ENCODE data around the gene STMND1.
A peak's percentile ranks its signal among the peaks of the same experiment; 100 is the strongest.

STMND1 gene

DNA sequence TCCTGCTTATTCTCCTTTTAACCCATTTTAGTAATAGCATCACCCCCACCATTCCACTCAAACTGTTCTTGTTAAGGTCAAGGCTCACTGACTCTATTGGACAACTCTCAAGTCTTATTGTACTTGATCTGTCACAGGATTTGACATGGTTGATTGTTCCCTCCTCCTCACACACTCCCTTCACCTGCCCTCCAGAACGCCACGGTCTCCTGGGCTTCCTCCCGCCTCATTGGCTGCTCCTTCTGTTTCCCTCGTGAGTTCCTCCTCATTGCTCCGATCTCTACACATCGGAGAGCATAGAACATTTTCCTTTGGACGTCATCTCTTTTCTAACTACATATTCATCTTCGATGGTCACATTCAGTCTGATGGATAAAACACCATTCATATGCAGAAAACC lies 55.1 kb downstream of the STMND1 start:
- TF ChIP-seq CREB1 (IDR thresholded peaks at IDR 0.05; ENCODE audit: low read depth) (no peak), EGR1 (IDR thresholded peaks at IDR 0.05) (no peak), FOXM1 (IDR thresholded peaks at IDR 0.05; ENCODE audit: borderline replicate concordance, low read depth) (no peak), TEAD4 (IDR thresholded peaks at IDR 0.05) (no peak), MAX (IDR thresholded peaks at IDR 0.05) (no peak), EP300 (IDR thresholded peaks at IDR 0.05; ENCODE audit: borderline replicate concordance) (no peak), RAD21 (IDR thresholded peaks at IDR 0.05; ENCODE audit: low read depth) (no peak)

GRCh38 chr6:17157617-17158016 lies 55.8 kb downstream of the STMND1 start:
- TF ChIP-seq TEAD4 (IDR thresholded peaks at IDR 0.05) (no peak), CREB1 (IDR thresholded peaks at IDR 0.05; ENCODE audit: low read depth) (no peak), TCF12 (IDR thresholded peaks at IDR 0.05; ENCODE audit: low read depth) (no peak), NFIC (IDR thresholded peaks at IDR 0.05) (no peak), FOXM1 (IDR thresholded peaks at IDR 0.05; ENCODE audit: borderline replicate concordance, low read depth) (no peak), TAF1 (IDR thresholded peaks at IDR 0.05; ENCODE audit: low read depth) (no peak)
- TF ChIP-seq, protein P1, sequence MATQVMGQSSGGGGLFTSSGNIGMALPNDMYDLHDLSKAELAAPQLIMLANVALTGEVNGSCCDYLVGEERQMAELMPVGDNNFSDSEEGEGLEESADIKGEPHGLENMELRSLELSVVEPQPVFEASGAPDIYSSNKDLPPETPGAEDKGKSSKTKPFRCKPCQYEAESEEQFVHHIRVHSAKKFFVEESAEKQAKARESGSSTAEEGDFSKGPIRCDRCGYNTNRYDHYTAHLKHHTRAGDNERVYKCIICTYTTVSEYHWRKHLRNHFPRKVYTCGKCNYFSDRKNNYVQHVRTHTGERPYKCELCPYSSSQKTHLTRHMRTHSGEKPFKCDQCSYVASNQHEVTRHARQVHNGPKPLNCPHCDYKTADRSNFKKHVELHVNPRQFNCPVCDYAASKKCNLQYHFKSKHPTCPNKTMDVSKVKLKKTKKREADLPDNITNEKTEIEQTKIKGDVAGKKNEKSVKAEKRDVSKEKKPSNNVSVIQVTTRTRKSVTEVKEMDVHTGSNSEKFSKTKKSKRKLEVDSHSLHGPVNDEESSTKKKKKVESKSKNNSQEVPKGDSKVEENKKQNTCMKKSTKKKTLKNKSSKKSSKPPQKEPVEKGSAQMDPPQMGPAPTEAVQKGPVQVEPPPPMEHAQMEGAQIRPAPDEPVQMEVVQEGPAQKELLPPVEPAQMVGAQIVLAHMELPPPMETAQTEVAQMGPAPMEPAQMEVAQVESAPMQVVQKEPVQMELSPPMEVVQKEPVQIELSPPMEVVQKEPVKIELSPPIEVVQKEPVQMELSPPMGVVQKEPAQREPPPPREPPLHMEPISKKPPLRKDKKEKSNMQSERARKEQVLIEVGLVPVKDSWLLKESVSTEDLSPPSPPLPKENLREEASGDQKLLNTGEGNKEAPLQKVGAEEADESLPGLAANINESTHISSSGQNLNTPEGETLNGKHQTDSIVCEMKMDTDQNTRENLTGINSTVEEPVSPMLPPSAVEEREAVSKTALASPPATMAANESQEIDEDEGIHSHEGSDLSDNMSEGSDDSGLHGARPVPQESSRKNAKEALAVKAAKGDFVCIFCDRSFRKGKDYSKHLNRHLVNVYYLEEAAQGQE (IDR thresholded peaks at IDR 0.05; ENCODE audit: low read depth) = no peak

DNA sequence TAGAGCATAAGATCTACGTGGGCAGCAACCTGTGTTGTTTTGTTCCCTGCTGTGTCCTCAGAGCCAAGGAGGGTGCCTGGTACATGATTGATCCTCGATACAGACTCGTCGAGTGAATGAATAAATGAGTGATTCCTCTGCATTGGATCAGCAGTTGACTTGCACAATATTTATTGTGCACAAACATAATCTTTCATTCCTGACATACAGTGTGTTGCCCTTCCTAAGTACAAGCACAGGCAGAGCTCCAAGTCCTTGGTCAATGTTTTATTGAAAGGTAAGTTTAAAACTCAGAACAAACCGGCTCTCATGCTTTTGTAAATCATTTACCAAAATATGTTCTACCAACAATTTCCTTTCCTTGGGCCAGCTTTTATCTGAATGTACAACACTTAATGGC lies 57.4 kb downstream of the STMND1 start:
- no peak for TF ChIP-seq MAX (IDR thresholded peaks at IDR 0.05)

GRCh38 chr6:17161076-17161475 lies 59.2 kb downstream of the STMND1 start:
- no peak for TF ChIP-seq RAD21 (IDR thresholded peaks at IDR 0.05; ENCODE audit: low read depth)
- TF ChIP-seq YY1 (IDR thresholded peaks at IDR 0.05; ENCODE audit: low read depth) = no peak
- no peak for TF ChIP-seq EP300 (IDR thresholded peaks at IDR 0.05; ENCODE audit: borderline replicate concordance)
- TF ChIP-seq NFIC (IDR thresholded peaks at IDR 0.05) = no peak
- no peak for TF ChIP-seq TEAD4 (IDR thresholded peaks at IDR 0.05)
- TF ChIP-seq EGR1 (IDR thresholded peaks at IDR 0.05) = no peak
- TF ChIP-seq FOXM1 (IDR thresholded peaks at IDR 0.05; ENCODE audit: borderline replicate concordance, low read depth) = no peak

GRCh38 chr6:17165383-17165782 lies 63.5 kb downstream of the STMND1 start:
- TF ChIP-seq ZBTB7A (IDR thresholded peaks at IDR 0.05; ENCODE audit: low read depth) (no peak), TCF12 (IDR thresholded peaks at IDR 0.05; ENCODE audit: low read depth) (no peak), EP300 (IDR thresholded peaks at IDR 0.05; ENCODE audit: borderline replicate concordance) (no peak), RAD21 (IDR thresholded peaks at IDR 0.05; ENCODE audit: low read depth) (no peak), NFIC (IDR thresholded peaks at IDR 0.05) (no peak), FOXM1 (IDR thresholded peaks at IDR 0.05; ENCODE audit: borderline replicate concordance, low read depth) (no peak), CEBPB (IDR thresholded peaks at IDR 0.05) (no peak), YY1 (IDR thresholded peaks at IDR 0.05; ENCODE audit: low read depth) (no peak), CREB1 (IDR thresholded peaks at IDR 0.05; ENCODE audit: low read depth) (no peak), MAX (IDR thresholded peaks at IDR 0.05) (no peak)
- TF ChIP-seq, protein P1 (IDR thresholded peaks at IDR 0.05; ENCODE audit: low read depth) = no peak
- TF ChIP-seq, protein P2, sequence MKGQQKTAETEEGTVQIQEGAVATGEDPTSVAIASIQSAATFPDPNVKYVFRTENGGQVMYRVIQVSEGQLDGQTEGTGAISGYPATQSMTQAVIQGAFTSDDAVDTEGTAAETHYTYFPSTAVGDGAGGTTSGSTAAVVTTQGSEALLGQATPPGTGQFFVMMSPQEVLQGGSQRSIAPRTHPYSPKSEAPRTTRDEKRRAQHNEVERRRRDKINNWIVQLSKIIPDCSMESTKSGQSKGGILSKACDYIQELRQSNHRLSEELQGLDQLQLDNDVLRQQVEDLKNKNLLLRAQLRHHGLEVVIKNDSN (IDR thresholded peaks at IDR 0.05) = no peak

DNA sequence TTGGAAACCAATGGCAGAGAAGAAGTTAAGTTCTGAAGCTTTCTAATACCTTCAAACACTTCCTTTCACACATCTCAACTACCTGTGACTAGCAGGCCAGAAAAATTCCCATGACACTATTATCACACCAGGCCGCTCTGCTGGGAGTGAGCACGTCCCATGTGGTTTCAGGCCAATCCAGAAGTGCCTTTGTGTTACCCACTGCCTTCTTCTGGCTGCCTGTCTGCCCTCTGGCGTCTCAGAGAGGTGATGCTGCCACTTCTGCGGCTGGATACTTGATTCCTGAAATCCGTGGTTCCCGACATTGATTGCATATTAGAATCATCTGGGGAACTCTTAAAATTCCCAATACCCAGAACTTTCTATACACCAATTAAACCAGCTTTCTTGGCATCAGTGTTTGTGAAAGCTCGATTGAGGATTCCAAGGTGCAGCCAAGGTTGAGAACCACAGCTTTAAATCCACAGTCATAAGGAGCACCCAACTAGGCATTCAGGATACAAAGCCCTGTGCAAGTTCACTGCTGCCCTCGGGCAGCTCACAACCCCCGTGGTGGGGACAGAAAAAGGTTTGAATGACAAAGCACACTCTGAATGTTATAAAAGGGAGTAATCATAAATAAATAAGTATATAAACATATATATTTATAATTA lies 65.6 kb downstream of the STMND1 start:
- TF ChIP-seq, protein P2 (IDR thresholded peaks at IDR 0.05) = 0 out of 2 replicates have a peak, but pooled peaks have one; percentile 31
- TF ChIP-seq MAX (IDR thresholded peaks at IDR 0.05) = peak; percentile 41; the same call in 1 of the 2 replicates
- no peak for TF ChIP-seq FOXM1 (IDR thresholded peaks at IDR 0.05; ENCODE audit: borderline replicate concordance, low read depth)
- TF ChIP-seq RAD21 (IDR thresholded peaks at IDR 0.05; ENCODE audit: low read depth) = peak; percentile 53
